Astrocyte (in vitro differentiated cells and primary cell): ENCODE results near the gene KLHL28. TPM values are rescaled to one million over a fixed set of nuclear protein-coding genes. Genes with fewer than 3 reads are reported as not detected.

ENCODE experiments used
- DNase-seq: peaks from one replicate; pipeline ENCODE4 v3.0.0-alpha.2; 2010; ENCODE audit warnings: low read depth
- FAIRE-seq: peaks from 2 replicates; lab custom pipeline; 2011; peaks lifted over from hg19 to GRCh38; lab: Jason Lieb, UNC
- H2AFZ ChIP-seq: 2 replicates; pipeline ENCODE4 v1.6.0; 2012; ENCODE audit warnings: low read depth, low read length, inconsistent platforms
- H3K27ac ChIP-seq: 2 replicates; pipeline ENCODE4 v1.5.1; 2011; ENCODE audit warnings: low read depth, low read length, inconsistent platforms
- H3K27me3 ChIP-seq: 2 replicates; pipeline ENCODE4 v1.6.0; 2011; ENCODE audit warnings: low read length, inconsistent platforms; ENCODE audit not compliant: insufficient read depth
- H3K36me3 ChIP-seq: 2 replicates; pipeline ENCODE4 v1.5.1; 2011; ENCODE audit warnings: low read length, inconsistent platforms; ENCODE audit not compliant: insufficient read depth
- H3K4me1 ChIP-seq: 2 replicates; pipeline ENCODE4 v1.5.1; 2011; ENCODE audit warnings: low read length, inconsistent platforms; ENCODE audit not compliant: insufficient read depth
- H3K4me2 ChIP-seq: 2 replicates; pipeline ENCODE4 v1.6.0; 2012; ENCODE audit warnings: low read length, inconsistent platforms
- H3K4me3 ChIP-seq: 2 replicates; pipeline ENCODE4 v1.5.1; 2011; ENCODE audit warnings: low read depth, mild to moderate bottlenecking, low read length, inconsistent platforms; ENCODE audit not compliant: insufficient read depth
- H3K79me2 ChIP-seq: 2 replicates; pipeline ENCODE4 v1.6.0; 2012; ENCODE audit warnings: mild to moderate bottlenecking, low read length, inconsistent platforms; ENCODE audit not compliant: insufficient read depth
- H3K9ac ChIP-seq: 2 replicates; pipeline ENCODE4 v1.6.0; 2012; ENCODE audit warnings: mild to moderate bottlenecking, low read length, inconsistent platforms
- H3K9me3 ChIP-seq: 2 replicates; pipeline ENCODE4 v1.5.1; 2012; ENCODE audit warnings: low read depth, mild to moderate bottlenecking, low read length, inconsistent platforms; ENCODE audit not compliant: insufficient read depth
- H4K20me1 ChIP-seq: 2 replicates; pipeline ENCODE4 v1.6.0; 2012; ENCODE audit warnings: low read length, inconsistent platforms; ENCODE audit not compliant: insufficient read depth
- H3K27ac Mint-ChIP-seq: one replicate; pipeline ENCODE4 v1.8.0; 2021; ENCODE audit warnings: mild to moderate bottlenecking, mixed read lengths; ENCODE audit not compliant: unreplicated experiment
- H3K27me3 Mint-ChIP-seq: one replicate; pipeline ENCODE4 v1.8.0; 2021; ENCODE audit warnings: low read depth, mixed read lengths; ENCODE audit not compliant: unreplicated experiment
- H3K36me3 Mint-ChIP-seq: one replicate; pipeline ENCODE4 v1.8.0; 2021; ENCODE audit warnings: low read depth, mixed read lengths; ENCODE audit not compliant: unreplicated experiment
- H3K4me1 Mint-ChIP-seq: one replicate; pipeline ENCODE4 v1.8.0; 2021; ENCODE audit warnings: low read depth, mixed read lengths; ENCODE audit not compliant: unreplicated experiment
- H3K4me3 Mint-ChIP-seq: one replicate; pipeline ENCODE4 v1.8.0; 2021; ENCODE audit warnings: mild to moderate bottlenecking, moderate library complexity, mixed read lengths; ENCODE audit not compliant: unreplicated experiment
- H3K9me3 Mint-ChIP-seq: one replicate; pipeline ENCODE4 v1.8.0; 2021; ENCODE audit warnings: mild to moderate bottlenecking, mixed read lengths; ENCODE audit not compliant: unreplicated experiment
- EZH2 ChIP-seq: IDR thresholded peaks from 2 replicates; pipeline ENCODE4 v1.6.1; 2012; ENCODE audit warnings: mild to moderate bottlenecking, low read length, inconsistent platforms; ENCODE audit not compliant: insufficient read depth
- total RNA-seq: library from RNA; stranded (reverse); gene quantifications from 2 replicates; pipeline ENCODE4 v1.2.1, GENCODE V29; 2021
- TF ChIP-seq, protein P1 (sequence below): IDR thresholded peaks from 2 replicates; pipeline ENCODE4 v1.5.1; 2011; ENCODE audit warnings: low read depth, mild to moderate bottlenecking, inconsistent platforms, low read length, moderate library complexity; ENCODE audit not compliant: insufficient read depth

KLHL28 gene
- total RNA-seq, 1 donor from 2014 or later: 21.2 TPM

DNA sequence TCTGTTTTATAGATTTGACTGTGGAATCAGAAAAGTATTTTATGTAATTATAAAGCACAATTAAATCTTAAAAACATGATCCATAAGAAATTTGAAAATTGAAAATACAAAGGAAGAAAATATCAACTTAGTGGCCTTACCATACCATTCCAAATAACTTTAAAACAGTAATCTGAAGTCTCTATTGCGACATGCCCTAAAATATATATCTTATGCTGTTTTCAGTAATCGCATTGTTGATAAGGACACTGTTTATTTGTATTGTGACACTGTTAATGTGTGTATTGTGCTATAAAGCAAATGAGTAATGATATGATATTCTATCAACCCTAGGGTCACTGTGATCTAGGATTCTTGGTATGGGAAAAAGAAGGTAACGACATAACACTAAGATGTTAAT is 7.0 kb downstream of the KLHL28 start:
- H3K4me3 Mint-ChIP-seq: no peak overlapping the region
- Histone ChIP-seq H3K27me3 (no peaks in the 10 kb centered on the region), H3K9me3 (no peaks in the 10 kb centered on the region), H3K79me2 (peaks cover 93% of the 10 kb centered on the region), H3K36me3 (no peaks in the 10 kb centered on the region), H4K20me1 (peaks cover 14% of the 10 kb centered on the region), H3K4me2 (no peak overlapping the region), H3K4me3 (no peak overlapping the region), H2AFZ (no peak overlapping the region), H3K4me1 (no peaks in the 10 kb centered on the region), H3K9ac (no peak overlapping the region), H3K27ac (no peak overlapping the region)
- no peaks in the 10 kb centered on the region for H3K27me3 Mint-ChIP-seq
- H3K36me3 Mint-ChIP-seq: peaks cover 6% of the 10 kb centered on the region
- H3K4me1 Mint-ChIP-seq: peaks cover 3% of the 10 kb centered on the region
- DNase-seq (no peak), FAIRE-seq (no peak)
- H3K27ac Mint-ChIP-seq: no peak overlapping the region
- no peaks in the 10 kb centered on the region for H3K9me3 Mint-ChIP-seq
- no peak for TF ChIP-seq EZH2
- TF ChIP-seq, protein P1, sequence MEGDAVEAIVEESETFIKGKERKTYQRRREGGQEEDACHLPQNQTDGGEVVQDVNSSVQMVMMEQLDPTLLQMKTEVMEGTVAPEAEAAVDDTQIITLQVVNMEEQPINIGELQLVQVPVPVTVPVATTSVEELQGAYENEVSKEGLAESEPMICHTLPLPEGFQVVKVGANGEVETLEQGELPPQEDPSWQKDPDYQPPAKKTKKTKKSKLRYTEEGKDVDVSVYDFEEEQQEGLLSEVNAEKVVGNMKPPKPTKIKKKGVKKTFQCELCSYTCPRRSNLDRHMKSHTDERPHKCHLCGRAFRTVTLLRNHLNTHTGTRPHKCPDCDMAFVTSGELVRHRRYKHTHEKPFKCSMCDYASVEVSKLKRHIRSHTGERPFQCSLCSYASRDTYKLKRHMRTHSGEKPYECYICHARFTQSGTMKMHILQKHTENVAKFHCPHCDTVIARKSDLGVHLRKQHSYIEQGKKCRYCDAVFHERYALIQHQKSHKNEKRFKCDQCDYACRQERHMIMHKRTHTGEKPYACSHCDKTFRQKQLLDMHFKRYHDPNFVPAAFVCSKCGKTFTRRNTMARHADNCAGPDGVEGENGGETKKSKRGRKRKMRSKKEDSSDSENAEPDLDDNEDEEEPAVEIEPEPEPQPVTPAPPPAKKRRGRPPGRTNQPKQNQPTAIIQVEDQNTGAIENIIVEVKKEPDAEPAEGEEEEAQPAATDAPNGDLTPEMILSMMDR: no peak

DNA sequence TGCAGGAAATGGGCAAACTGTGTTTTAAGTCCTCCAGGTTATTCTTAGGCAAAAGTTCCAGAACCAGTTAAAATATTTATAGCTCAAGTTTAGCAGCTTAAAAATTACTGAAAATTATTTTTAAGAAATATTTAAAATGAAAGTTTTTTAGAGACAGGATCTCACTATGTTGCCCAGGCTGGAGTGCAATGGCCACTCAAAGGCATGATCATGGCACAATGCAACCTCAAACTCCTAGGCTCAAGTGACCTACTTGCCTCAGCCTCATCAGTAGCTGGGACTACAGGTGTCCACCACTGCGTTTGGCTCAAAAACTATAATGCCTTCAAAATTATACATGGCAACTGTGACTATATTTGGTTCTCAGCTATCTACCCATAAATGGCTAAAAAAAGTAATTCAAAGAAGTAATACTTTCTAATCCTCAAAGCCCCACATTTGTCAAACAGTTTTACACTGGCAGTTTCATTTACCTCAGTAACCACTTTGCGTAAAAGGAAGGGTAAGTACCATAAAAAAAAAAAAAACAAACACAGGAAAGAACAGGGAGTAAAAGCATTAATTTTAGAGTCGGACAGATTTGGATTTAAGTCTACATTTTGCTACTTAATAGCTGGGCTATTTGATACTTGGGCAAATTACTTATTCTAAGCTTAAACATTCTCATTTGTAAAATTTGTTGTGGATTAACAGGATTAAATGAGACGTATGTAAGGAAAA is 9.2 kb downstream of the KLHL28 start:
- Histone ChIP-seq H2AFZ (no peak overlapping the region), H3K79me2 (peaks cover 79% of the 10 kb centered on the region), H3K9ac (no peak overlapping the region), H3K27ac (no peak overlapping the region), H3K36me3 (no peaks in the 10 kb centered on the region), H3K9me3 (no peaks in the 10 kb centered on the region), H4K20me1 (peaks cover 18% of the 10 kb centered on the region), H3K27me3 (no peaks in the 10 kb centered on the region), H3K4me2 (no peak overlapping the region), H3K4me1 (no peaks in the 10 kb centered on the region), H3K4me3 (no peak overlapping the region)
- TF ChIP-seq, protein P1: no peak
- no peak for TF ChIP-seq EZH2
- DNase-seq (no peak), FAIRE-seq (no peak)
- Mint-ChIP-seq H3K9me3 (no peaks in the 10 kb centered on the region), H3K4me1 (peaks cover 3% of the 10 kb centered on the region), H3K27me3 (no peaks in the 10 kb centered on the region), H3K27ac (no peak overlapping the region), H3K36me3 (peaks cover 6% of the 10 kb centered on the region), H3K4me3 (no peak overlapping the region)

DNA sequence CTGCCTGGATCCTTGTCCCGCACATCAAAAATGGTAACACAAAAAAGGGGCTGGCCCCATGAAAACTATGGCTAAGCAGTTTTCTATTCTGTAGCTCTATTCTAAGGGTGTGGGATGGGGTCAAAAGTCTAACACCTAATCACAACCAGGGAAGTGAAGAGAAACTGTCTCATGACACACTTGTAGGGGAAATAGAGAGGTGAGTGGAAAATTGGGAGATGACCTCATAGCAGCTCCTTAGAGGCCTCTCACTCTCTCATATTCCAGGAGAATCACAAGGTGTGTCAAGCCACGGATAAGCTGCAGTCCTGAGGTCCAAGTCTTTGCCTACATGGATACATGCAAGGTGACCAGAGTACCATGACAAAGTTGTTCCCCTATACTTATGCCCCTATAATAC is 10.7 kb downstream of the KLHL28 start:
- Histone ChIP-seq H2AFZ (no peak overlapping the region), H3K4me1 (no peaks in the 10 kb centered on the region), H4K20me1 (peaks cover 14% of the 10 kb centered on the region), H3K4me3 (no peak overlapping the region), H3K27me3 (no peaks in the 10 kb centered on the region), H3K27ac (no peak overlapping the region), H3K79me2 (peaks cover 72% of the 10 kb centered on the region), H3K9ac (no peak overlapping the region), H3K9me3 (no peaks in the 10 kb centered on the region), H3K36me3 (no peaks in the 10 kb centered on the region), H3K4me2 (no peak overlapping the region)
- Mint-ChIP-seq H3K4me3 (no peak overlapping the region), H3K9me3 (no peaks in the 10 kb centered on the region), H3K27me3 (no peaks in the 10 kb centered on the region), H3K36me3 (peaks cover 12% of the 10 kb centered on the region), H3K4me1 (peaks cover 3% of the 10 kb centered on the region), H3K27ac (no peak overlapping the region)
- FAIRE-seq: no peak
- TF ChIP-seq, protein P1: no peak
- no peak for TF ChIP-seq EZH2
- no peak for DNase-seq
